HG03520 (cell line): ENCODE measurements around the gene DGKD.
"Not testable (repeated sequence)": the region's sequence is repeated elsewhere in the genome, so short reads cannot be mapped to it uniquely, and the experiment has no call there.

Source experiments
- ATAC-seq: cut with Tn5 transposase; IDR thresholded peaks from one replicate; pipeline ENCODE4 v1.9.1; 2021; ENCODE audit warnings: mild to moderate bottlenecking, moderate library complexity; ENCODE audit not compliant: unreplicated experiment

The DGKD gene

GRCh38 chr2:233381638-233381995 is 27.3 kb downstream of the DGKD start:
- ATAC-seq: no peak

GRCh38 chr2:233384015-233384414 is 29.7 kb downstream of the DGKD start:
- ATAC-seq: no peak

GRCh38 chr2:233384811-233385488 is 30.7 kb downstream of the DGKD start:
- peak; percentile 8 for ATAC-seq

GRCh38 chr2:233385489-233386044 is 31.3 kb downstream of the DGKD start:
- ATAC-seq: peak; percentile 56

- no peak for ATAC-seq
These were observed 32.2 kb downstream of the DGKD start for GRCh38 chr2:233386382-233387041.

GRCh38 chr2:233387225-233387624 is 32.9 kb downstream of the DGKD start:
- no peak for ATAC-seq

GRCh38 chr2:233387667-233388528 is 33.6 kb downstream of the DGKD start:
- ATAC-seq: no peak

GRCh38 chr2:233389601-233390125 is 35.4 kb downstream of the DGKD start:
- ATAC-seq: no peak

- no peak for ATAC-seq
These were observed 41.4 kb downstream of the DGKD start for GRCh38 chr2:233395687-233396086.

- ATAC-seq: not testable (repeated sequence)
These were observed 42.7 kb downstream of the DGKD start for GRCh38 chr2:233396726-233397665.

- ATAC-seq: no peak
These were observed 45.3 kb downstream of the DGKD start for GRCh38 chr2:233399306-233400225.

- ATAC-seq: no peak
These were observed 46.0 kb downstream of the DGKD start for GRCh38 chr2:233400341-233400740.

- ATAC-seq: no peak
These were observed 46.7 kb downstream of the DGKD start for GRCh38 chr2:233400961-233401360.

- ATAC-seq: no peak
These were observed 48.1 kb downstream of the DGKD start for GRCh38 chr2:233402346-233402745.

- ATAC-seq: no peak
These were observed 48.5 kb downstream of the DGKD start for GRCh38 chr2:233402789-233403188.

GRCh38 chr2:233404222-233404621 is 49.9 kb downstream of the DGKD start:
- no peak for ATAC-seq

GRCh38 chr2:233406865-233407264 is 52.6 kb downstream of the DGKD start:
- ATAC-seq: no peak

- no peak for ATAC-seq
These were observed 53.5 kb downstream of the DGKD start for GRCh38 chr2:233407771-233408181.
